GM21717 (cell line): Measurements from ENCODE around the gene EMC6.
A peak's percentile ranks its signal among the peaks of the same experiment; 100 is the strongest.

ENCODE experiments used
- ATAC-seq: cut with Tn5 transposase; IDR thresholded peaks from one replicate; pipeline ENCODE4 v1.9.1; 2021; ENCODE audit warnings: mild to moderate bottlenecking, moderate library complexity; ENCODE audit not compliant: unreplicated experiment

Gene EMC6

GRCh38 chr17:3668279-3669084 lies at the start of gene EMC6, which contains the start of gene TAX1BP3:
EMC6 (plus strand) TSS chr17:3668812; CDS start chr17:3669147, 335 bp downstream.
TAX1BP3 (minus strand) TSS chr17:3668578; CDS start chr17:3668526, 52 bp downstream.
- ATAC-seq = peak; percentile 74

DNA sequence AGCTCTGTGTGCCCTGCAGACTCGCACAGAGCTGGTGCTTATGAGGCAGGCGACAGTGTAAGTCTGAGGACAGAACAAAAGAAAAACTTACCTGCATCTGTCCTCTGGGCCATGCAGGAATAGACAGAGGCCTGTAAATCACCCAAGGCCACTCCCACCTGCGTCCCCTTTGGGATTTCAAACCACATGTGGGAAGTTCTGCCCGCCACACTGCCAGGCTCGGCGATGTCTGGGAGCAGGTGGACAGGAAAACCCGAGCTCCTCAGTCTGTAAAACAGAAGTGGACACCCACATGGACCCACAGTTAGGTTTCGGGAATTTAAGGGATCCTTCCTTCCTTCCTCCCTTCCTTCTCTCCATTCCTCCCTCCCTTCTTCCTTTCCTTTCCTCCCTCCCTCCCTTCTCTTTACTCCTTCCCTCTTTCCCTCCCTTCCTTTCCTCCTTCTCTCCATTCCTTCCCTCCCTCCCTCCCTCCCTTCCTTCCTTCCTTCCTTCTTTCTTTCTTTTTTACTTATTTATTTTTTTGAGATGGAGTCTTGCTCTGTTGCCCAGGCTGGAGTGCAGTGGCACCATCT lies 47.4 kb upstream of the EMC6 start:
- no peak for ATAC-seq

DNA sequence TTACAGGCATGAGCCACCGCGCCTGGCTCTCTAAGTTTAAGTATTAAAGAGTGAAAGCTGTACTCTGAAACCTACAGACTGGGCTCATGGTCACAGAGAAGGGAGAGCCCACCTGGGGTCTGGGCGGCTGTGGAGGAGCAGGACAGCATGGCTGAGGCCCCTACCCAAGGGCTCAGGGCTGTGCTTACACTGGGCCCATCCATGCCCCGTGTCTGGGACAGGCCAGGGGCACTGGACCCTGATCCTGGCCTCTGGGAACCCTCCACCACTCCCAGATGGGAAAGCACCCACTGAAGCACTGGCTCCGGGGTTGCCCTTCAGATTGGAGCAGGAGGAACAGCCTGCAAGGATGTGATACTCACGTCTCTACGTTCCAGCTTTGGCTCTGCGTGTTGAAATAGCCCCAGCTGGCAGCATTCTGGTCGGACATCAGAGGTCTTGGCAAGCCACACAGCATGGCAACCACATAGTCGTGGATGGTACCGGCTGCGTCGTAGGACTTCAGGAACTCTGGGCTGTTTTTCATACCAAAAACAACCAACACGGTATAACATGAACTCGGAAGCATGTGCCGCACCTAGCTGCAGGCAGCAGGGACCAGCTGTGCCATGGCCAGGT lies 45.5 kb upstream of the EMC6 start:
- no peak for ATAC-seq

- ATAC-seq = no peak
These were observed 41.5 kb upstream of the EMC6 start for GRCh38 chr17:3626831-3627768.

- ATAC-seq = no peak
These were observed 40.8 kb upstream of the EMC6 start for GRCh38 chr17:3627769-3628167.

- no peak for ATAC-seq
These were observed 37.8 kb upstream of the EMC6 start for GRCh38 chr17:3630781-3631180.

GRCh38 chr17:3632287-3632686 lies 36.3 kb upstream of the EMC6 start:
- ATAC-seq = no peak

- peak; percentile 1 for ATAC-seq
These were observed 33.0 kb upstream of the EMC6 start for GRCh38 chr17:3635474-3636153.

DNA sequence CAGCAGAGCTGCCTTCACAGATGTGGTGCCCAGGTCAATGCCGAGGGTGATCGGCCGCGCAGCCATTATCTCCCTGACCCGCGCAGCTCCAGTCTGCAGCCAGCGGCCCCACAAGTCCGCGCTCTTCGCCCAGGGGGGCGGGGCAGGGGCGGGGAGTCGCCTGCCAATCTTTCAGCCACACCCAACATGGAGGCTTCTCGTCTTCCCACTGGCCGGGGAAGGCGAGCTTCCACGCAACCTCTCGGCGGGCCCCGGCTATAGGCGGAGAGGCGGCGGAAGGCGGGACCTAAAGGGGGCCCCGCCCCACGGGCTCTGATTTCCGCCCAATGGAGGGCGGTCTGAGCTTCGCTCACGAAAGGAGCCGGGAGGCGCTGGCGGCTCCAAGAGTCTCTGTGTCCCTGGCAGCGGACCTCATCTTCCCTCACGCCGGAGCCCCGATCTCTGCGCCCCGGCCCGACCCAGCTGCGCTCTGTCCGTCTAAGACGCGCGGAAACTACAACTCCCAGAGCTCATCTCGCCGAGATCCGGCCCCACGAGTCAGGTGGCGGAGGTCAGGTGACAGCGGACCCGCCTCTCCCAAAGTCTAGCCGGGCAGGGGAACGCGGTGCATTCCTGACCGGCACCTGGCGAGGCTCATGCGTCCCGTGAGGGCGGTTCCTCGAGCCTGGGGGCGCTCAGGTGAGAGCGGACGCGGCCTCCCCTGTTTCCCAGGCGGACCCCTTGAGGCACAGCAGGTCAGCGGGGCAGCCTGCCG lies 32.3 kb upstream of the EMC6 start, which contains the start of the genes CTNS and SHPK:
CTNS (plus strand) TSS at position 607 of the 754 bp plus-strand sequence. CDS start 3,447 bp downstream, outside the sequence.
SHPK (minus strand) TSS at position 97 of the 754 bp plus-strand sequence; CDS start at position 66, 31 bp downstream.
- peak; percentile 92 for ATAC-seq

GRCh38 chr17:3636908-3637373 lies 31.7 kb upstream of the EMC6 start:
- peak; percentile 11 for ATAC-seq

GRCh38 chr17:3639981-3640596 lies 28.5 kb upstream of the EMC6 start:
- no peak for ATAC-seq

DNA sequence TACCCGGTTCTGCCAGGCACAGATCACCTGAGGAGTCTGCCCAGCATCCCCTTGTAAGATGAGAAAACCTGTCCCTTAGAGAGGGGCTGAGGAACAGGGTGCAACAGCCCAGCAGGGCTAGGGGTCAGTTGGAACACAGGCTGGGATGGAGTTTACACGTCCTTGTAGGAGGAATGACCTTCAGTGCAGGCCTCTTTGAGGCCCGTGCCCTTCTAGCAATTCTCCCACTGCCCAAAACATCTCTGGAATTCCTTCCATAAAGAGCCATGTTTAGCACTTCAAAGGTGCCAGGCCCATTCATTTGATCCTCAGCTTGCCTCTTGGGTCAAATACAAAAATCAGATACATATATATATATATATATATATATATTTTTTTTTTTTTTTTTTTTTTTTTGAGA lies 27.6 kb upstream of the EMC6 start:
- no peak for ATAC-seq

- no peak for ATAC-seq
These were observed 26.7 kb upstream of the EMC6 start for GRCh38 chr17:3641717-3642486.

- no peak for ATAC-seq
These were observed 24.7 kb upstream of the EMC6 start for GRCh38 chr17:3643889-3644349.

GRCh38 chr17:3645310-3645709 lies 23.3 kb upstream of the EMC6 start:
- ATAC-seq = no peak

DNA sequence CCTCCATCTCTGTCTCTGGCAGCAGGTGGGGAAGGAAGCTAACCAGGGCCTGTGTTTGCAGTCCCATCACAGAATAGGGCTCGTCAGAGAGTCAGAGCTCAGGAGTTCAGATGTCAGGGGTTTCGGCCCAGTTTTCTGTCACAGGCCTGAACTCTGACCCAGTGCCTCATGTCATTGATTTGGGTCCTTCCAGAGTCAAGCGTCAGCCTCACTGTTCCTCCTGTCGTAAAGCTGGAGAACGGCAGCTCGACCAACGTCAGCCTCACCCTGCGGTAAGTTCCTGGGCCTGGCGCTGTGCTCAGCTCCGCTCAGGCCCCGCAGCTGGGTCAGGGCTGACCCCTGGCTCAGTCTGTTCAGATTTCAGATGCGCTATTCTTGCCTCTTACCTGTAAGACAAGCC lies 21.4 kb upstream of the EMC6 start:
- ATAC-seq = no peak

- no peak for ATAC-seq
These were observed 20.6 kb upstream of the EMC6 start for GRCh38 chr17:3647769-3648555.
